GM10266 (cell line): ENCODE measurements around the gene GSDME.

Source experiments
- DNase-seq: peaks from one replicate; pipeline ENCODE4 v3.0.0; 2012; ENCODE audit errors: extremely low spot score
- TF ChIP-seq, protein P1 (sequence below): IDR thresholded peaks from 2 replicates; pipeline ENCODE4 v1.5.1; 2012; ENCODE audit warnings: mild to moderate bottlenecking, low read depth; ENCODE audit not compliant: control insufficient read depth, insufficient read depth; ENCODE audit errors: missing control alignments

The GSDME gene

DNA sequence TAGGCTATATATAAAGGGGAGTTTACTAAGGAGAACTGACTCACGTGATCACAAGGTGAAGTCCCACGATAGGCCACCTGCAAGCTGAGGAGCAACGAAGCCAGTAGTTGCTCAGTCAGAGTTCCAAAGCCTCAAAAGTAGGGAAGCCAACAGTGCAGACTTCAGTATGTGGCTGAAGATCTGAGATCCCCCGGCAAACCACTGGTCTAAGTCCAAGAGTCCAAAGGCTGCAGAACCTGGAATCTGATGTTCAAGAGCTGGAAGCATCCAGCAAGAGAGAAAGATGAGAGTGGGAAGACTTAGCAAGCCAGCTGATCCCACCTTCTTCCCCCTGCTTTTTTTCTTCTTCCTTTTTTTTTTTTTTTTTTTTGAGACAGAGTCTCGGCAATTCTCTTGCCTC, 27.0 kb upstream of the GSDME start:
- DNase-seq = no peak
- TF ChIP-seq, protein P1, sequence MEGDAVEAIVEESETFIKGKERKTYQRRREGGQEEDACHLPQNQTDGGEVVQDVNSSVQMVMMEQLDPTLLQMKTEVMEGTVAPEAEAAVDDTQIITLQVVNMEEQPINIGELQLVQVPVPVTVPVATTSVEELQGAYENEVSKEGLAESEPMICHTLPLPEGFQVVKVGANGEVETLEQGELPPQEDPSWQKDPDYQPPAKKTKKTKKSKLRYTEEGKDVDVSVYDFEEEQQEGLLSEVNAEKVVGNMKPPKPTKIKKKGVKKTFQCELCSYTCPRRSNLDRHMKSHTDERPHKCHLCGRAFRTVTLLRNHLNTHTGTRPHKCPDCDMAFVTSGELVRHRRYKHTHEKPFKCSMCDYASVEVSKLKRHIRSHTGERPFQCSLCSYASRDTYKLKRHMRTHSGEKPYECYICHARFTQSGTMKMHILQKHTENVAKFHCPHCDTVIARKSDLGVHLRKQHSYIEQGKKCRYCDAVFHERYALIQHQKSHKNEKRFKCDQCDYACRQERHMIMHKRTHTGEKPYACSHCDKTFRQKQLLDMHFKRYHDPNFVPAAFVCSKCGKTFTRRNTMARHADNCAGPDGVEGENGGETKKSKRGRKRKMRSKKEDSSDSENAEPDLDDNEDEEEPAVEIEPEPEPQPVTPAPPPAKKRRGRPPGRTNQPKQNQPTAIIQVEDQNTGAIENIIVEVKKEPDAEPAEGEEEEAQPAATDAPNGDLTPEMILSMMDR = no peak

- no peak for DNase-seq
- TF ChIP-seq, protein P1 = no peak
Measured at GRCh38 chr7:24783698-24784097, 26.4 kb upstream of the GSDME start.

DNA sequence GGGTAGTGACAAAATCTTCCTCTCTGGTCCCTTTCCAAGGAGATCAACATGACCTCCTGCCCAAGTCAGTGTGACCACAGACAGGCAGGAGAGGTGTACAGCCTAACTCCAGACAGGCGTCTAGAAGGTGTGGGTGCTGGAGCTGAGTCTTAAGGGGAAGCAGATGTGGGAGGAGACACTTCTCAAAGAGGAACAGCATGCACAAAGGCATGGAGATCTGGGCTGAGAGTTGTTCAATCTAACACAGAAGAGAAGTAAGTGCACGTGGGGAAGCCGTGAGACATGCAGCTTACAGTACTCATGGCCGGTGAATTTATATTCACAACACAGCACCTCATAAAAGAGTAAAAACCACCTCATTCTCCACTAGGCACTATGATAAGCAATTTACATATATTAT, 23.8 kb upstream of the GSDME start:
- DNase-seq = no peak
- TF ChIP-seq, protein P1 = no peak

GRCh38 chr7:24779283-24779655, 22.0 kb upstream of the GSDME start:
- TF ChIP-seq, protein P1 = no peak
- no peak for DNase-seq

GRCh38 chr7:24778543-24779282, 21.4 kb upstream of the GSDME start:
- peak; percentile 31 for DNase-seq
- TF ChIP-seq, protein P1 = no peak

GRCh38 chr7:24777806-24778205, 20.5 kb upstream of the GSDME start:
- DNase-seq = no peak
- TF ChIP-seq, protein P1 = no peak

GRCh38 chr7:24773646-24774045, 16.4 kb upstream of the GSDME start:
- TF ChIP-seq, protein P1 = no peak
- no peak for DNase-seq
